ENCODE measurements around the gene ARID4B.

Gene ARID4B

GRCh38 chr1:235351898-235352297, 23.9 kb upstream of the ARID4B start:
- Histone ChIP-seq H3K9me3 (ENCODE audit: control insufficient read depth, low read length) (no peaks in the 10 kb centered on the region), H3K4me1 (ENCODE audit: control insufficient read depth, insufficient read depth, low read length, poor library complexity, severe bottlenecking) (no peaks in the 10 kb centered on the region)
- DNase-seq = no peak

GRCh38 chr1:235351441-235351840, 23.5 kb upstream of the ARID4B start:
- Histone ChIP-seq H3K4me3 (ENCODE audit: insufficient read depth, low read depth, low read length, poor library complexity, severe bottlenecking) (no peak overlapping the region), H3K4me1 (ENCODE audit: control insufficient read depth, insufficient read depth, low read length, poor library complexity, severe bottlenecking) (no peaks in the 10 kb centered on the region), H3K9me3 (ENCODE audit: control insufficient read depth, low read length) (no peaks in the 10 kb centered on the region), H3K27me3 (replicated peaks; ENCODE audit: control insufficient read depth, insufficient read depth, low read length, poor library complexity, severe bottlenecking) (no peaks in the 10 kb centered on the region), H3K36me3 (ENCODE audit: control insufficient read depth, insufficient read depth, low read length) (no peaks in the 10 kb centered on the region), H3K27ac (ENCODE audit: insufficient read depth, low read length, poor library complexity, severe bottlenecking) (no peak overlapping the region)
- DNase-seq = no peak

More at GRCh38 chr1:235351898-235352297, 23.9 kb upstream of the ARID4B start:
- H3K4me3 ChIP-seq (ENCODE audit: insufficient read depth, low read depth, low read length, poor library complexity, severe bottlenecking) = no peak overlapping the region
- no peaks in the 10 kb centered on the region for H3K36me3 ChIP-seq (ENCODE audit: control insufficient read depth, insufficient read depth, low read length)
- no peaks in the 10 kb centered on the region for H3K27me3 ChIP-seq (replicated peaks; ENCODE audit: control insufficient read depth, insufficient read depth, low read length, poor library complexity, severe bottlenecking)
- no peak overlapping the region for H3K27ac ChIP-seq (ENCODE audit: insufficient read depth, low read length, poor library complexity, severe bottlenecking)

GRCh38 chr1:235343726-235344125, 15.7 kb upstream of the ARID4B start:
- H3K4me1 ChIP-seq (ENCODE audit: control insufficient read depth, insufficient read depth, low read length, poor library complexity, severe bottlenecking) = no peaks in the 10 kb centered on the region
- H3K9me3 ChIP-seq (ENCODE audit: control insufficient read depth, low read length) = no peaks in the 10 kb centered on the region
- H3K27ac ChIP-seq (ENCODE audit: insufficient read depth, low read length, poor library complexity, severe bottlenecking) = no peak overlapping the region
- H3K4me3 ChIP-seq (ENCODE audit: insufficient read depth, low read depth, low read length, poor library complexity, severe bottlenecking) = no peak overlapping the region
- no peaks in the 10 kb centered on the region for H3K27me3 ChIP-seq (replicated peaks; ENCODE audit: control insufficient read depth, insufficient read depth, low read length, poor library complexity, severe bottlenecking)
- H3K36me3 ChIP-seq (ENCODE audit: control insufficient read depth, insufficient read depth, low read length) = peaks cover 15% of the 10 kb centered on the region
- DNase-seq = no peak

- no peak for DNase-seq
- peaks cover 15% of the 10 kb centered on the region for H3K36me3 ChIP-seq (ENCODE audit: control insufficient read depth, insufficient read depth, low read length)
Observed at GRCh38 chr1:235342471-235342870, 14.5 kb upstream of the ARID4B start.

GRCh38 chr1:235342039-235342438, 14.1 kb upstream of the ARID4B start:
- Histone ChIP-seq H3K4me3 (ENCODE audit: insufficient read depth, low read depth, low read length, poor library complexity, severe bottlenecking) (no peak overlapping the region), H3K27me3 (replicated peaks; ENCODE audit: control insufficient read depth, insufficient read depth, low read length, poor library complexity, severe bottlenecking) (no peaks in the 10 kb centered on the region), H3K27ac (ENCODE audit: insufficient read depth, low read length, poor library complexity, severe bottlenecking) (no peak overlapping the region), H3K4me1 (ENCODE audit: control insufficient read depth, insufficient read depth, low read length, poor library complexity, severe bottlenecking) (peaks cover under 1% of the 10 kb centered on the region), H3K36me3 (ENCODE audit: control insufficient read depth, insufficient read depth, low read length) (peaks cover 15% of the 10 kb centered on the region), H3K9me3 (ENCODE audit: control insufficient read depth, low read length) (no peaks in the 10 kb centered on the region)
- no peak for DNase-seq

More at GRCh38 chr1:235342471-235342870, 14.5 kb upstream of the ARID4B start:
- no peak overlapping the region for H3K27ac ChIP-seq (ENCODE audit: insufficient read depth, low read length, poor library complexity, severe bottlenecking)
- H3K9me3 ChIP-seq (ENCODE audit: control insufficient read depth, low read length) = no peaks in the 10 kb centered on the region
- no peaks in the 10 kb centered on the region for H3K4me1 ChIP-seq (ENCODE audit: control insufficient read depth, insufficient read depth, low read length, poor library complexity, severe bottlenecking)
- H3K4me3 ChIP-seq (ENCODE audit: insufficient read depth, low read depth, low read length, poor library complexity, severe bottlenecking) = no peak overlapping the region
- no peaks in the 10 kb centered on the region for H3K27me3 ChIP-seq (replicated peaks; ENCODE audit: control insufficient read depth, insufficient read depth, low read length, poor library complexity, severe bottlenecking)

- no peak for DNase-seq
- Histone ChIP-seq H3K4me1 (ENCODE audit: control insufficient read depth, insufficient read depth, low read length, poor library complexity, severe bottlenecking) (peaks cover 6% of the 10 kb centered on the region), H3K9me3 (ENCODE audit: control insufficient read depth, low read length) (no peaks in the 10 kb centered on the region), H3K27me3 (replicated peaks; ENCODE audit: control insufficient read depth, insufficient read depth, low read length, poor library complexity, severe bottlenecking) (no peaks in the 10 kb centered on the region), H3K36me3 (ENCODE audit: control insufficient read depth, insufficient read depth, low read length) (peaks cover 15% of the 10 kb centered on the region), H3K27ac (ENCODE audit: insufficient read depth, low read length, poor library complexity, severe bottlenecking) (no peak overlapping the region), H3K4me3 (ENCODE audit: insufficient read depth, low read depth, low read length, poor library complexity, severe bottlenecking) (no peak overlapping the region)
Observed at GRCh38 chr1:235341334-235341733, 13.4 kb upstream of the ARID4B start.

- Histone ChIP-seq H3K36me3 (ENCODE audit: control insufficient read depth, insufficient read depth, low read length) (peaks cover 24% of the 10 kb centered on the region), H3K4me3 (ENCODE audit: insufficient read depth, low read depth, low read length, poor library complexity, severe bottlenecking) (no peak overlapping the region), H3K27ac (ENCODE audit: insufficient read depth, low read length, poor library complexity, severe bottlenecking) (no peak overlapping the region), H3K27me3 (replicated peaks; ENCODE audit: control insufficient read depth, insufficient read depth, low read length, poor library complexity, severe bottlenecking) (no peaks in the 10 kb centered on the region), H3K9me3 (ENCODE audit: control insufficient read depth, low read length) (no peaks in the 10 kb centered on the region), H3K4me1 (ENCODE audit: control insufficient read depth, insufficient read depth, low read length, poor library complexity, severe bottlenecking) (peaks cover 6% of the 10 kb centered on the region)
- no peak for DNase-seq
Observed at GRCh38 chr1:235339746-235340145, 11.8 kb upstream of the ARID4B start.

GRCh38 chr1:235336903-235337302, 8.9 kb upstream of the ARID4B start:
- no peaks in the 10 kb centered on the region for H3K9me3 ChIP-seq (ENCODE audit: control insufficient read depth, low read length)
- H3K4me3 ChIP-seq (ENCODE audit: insufficient read depth, low read depth, low read length, poor library complexity, severe bottlenecking) = peak overlapping the region; percentile 20
- peaks cover 12% of the 10 kb centered on the region for H3K4me1 ChIP-seq (ENCODE audit: control insufficient read depth, insufficient read depth, low read length, poor library complexity, severe bottlenecking)
- peaks cover 13% of the 10 kb centered on the region for H3K36me3 ChIP-seq (ENCODE audit: control insufficient read depth, insufficient read depth, low read length)
- no peaks in the 10 kb centered on the region for H3K27me3 ChIP-seq (replicated peaks; ENCODE audit: control insufficient read depth, insufficient read depth, low read length, poor library complexity, severe bottlenecking)
- H3K27ac ChIP-seq (ENCODE audit: insufficient read depth, low read length, poor library complexity, severe bottlenecking) = peak overlapping the region; percentile 51
- no peak for DNase-seq

- no peak for DNase-seq
Observed at GRCh38 chr1:235331401-235331800, 3.4 kb upstream of the ARID4B start.

GRCh38 chr1:235330918-235331285, 2.9 kb upstream of the ARID4B start:
- Histone ChIP-seq H3K27ac (ENCODE audit: insufficient read depth, low read length, poor library complexity, severe bottlenecking) (peak overlapping the region; percentile 98), H3K4me3 (ENCODE audit: insufficient read depth, low read depth, low read length, poor library complexity, severe bottlenecking) (peak overlapping the region; percentile 33), H3K9me3 (ENCODE audit: control insufficient read depth, low read length) (no peaks in the 10 kb centered on the region)

More at GRCh38 chr1:235331401-235331800, 3.4 kb upstream of the ARID4B start:
- no peak overlapping the region for H3K4me3 ChIP-seq (ENCODE audit: insufficient read depth, low read depth, low read length, poor library complexity, severe bottlenecking)
- peak overlapping the region; percentile 98 for H3K27ac ChIP-seq (ENCODE audit: insufficient read depth, low read length, poor library complexity, severe bottlenecking)
- peaks cover 16% of the 10 kb centered on the region for H3K36me3 ChIP-seq (ENCODE audit: control insufficient read depth, insufficient read depth, low read length)
- H3K9me3 ChIP-seq (ENCODE audit: control insufficient read depth, low read length) = no peaks in the 10 kb centered on the region
- H3K4me1 ChIP-seq (ENCODE audit: control insufficient read depth, insufficient read depth, low read length, poor library complexity, severe bottlenecking) = peaks cover 14% of the 10 kb centered on the region
- H3K27me3 ChIP-seq (replicated peaks; ENCODE audit: control insufficient read depth, insufficient read depth, low read length, poor library complexity, severe bottlenecking) = no peaks in the 10 kb centered on the region

More at GRCh38 chr1:235330918-235331285, 2.9 kb upstream of the ARID4B start:
- H3K27me3 ChIP-seq (replicated peaks; ENCODE audit: control insufficient read depth, insufficient read depth, low read length, poor library complexity, severe bottlenecking) = no peaks in the 10 kb centered on the region
- peaks cover 17% of the 10 kb centered on the region for H3K4me1 ChIP-seq (ENCODE audit: control insufficient read depth, insufficient read depth, low read length, poor library complexity, severe bottlenecking)
- DNase-seq = no peak
- H3K36me3 ChIP-seq (ENCODE audit: control insufficient read depth, insufficient read depth, low read length) = peaks cover 15% of the 10 kb centered on the region

Measured in effector memory CD4-positive, alpha-beta T cell (primary cell).